Adipocyte (in vitro differentiated cells): ENCODE measurements around the gene IFIT2.
A peak's percentile ranks its signal among the peaks of the same experiment; 100 is the strongest.
"Not testable (repeated sequence)": the region's sequence is repeated elsewhere in the genome, so short reads cannot be mapped to it uniquely, and the experiment has no call there.

Experiments
- DNase-seq: peaks from one replicate; pipeline ENCODE4 v3.0.0-alpha.2; 2015; ENCODE audit warnings: low read depth
- H3K27me3 ChIP-seq: replicated peaks from 2 replicates; pipeline ENCODE4 v1.7.0; 2013; ENCODE audit warnings: mild to moderate bottlenecking, low read length, moderate library complexity; ENCODE audit not compliant: control insufficient read depth, insufficient read depth
- H3K36me3 ChIP-seq: 2 replicates; pipeline ENCODE4 v1.7.0; 2013; ENCODE audit warnings: low read length, mild to moderate bottlenecking, moderate library complexity; ENCODE audit not compliant: control insufficient read depth, insufficient read depth, severe bottlenecking
- H3K4me1 ChIP-seq: 2 replicates; pipeline ENCODE4 v1.7.0; 2013; ENCODE audit warnings: mild to moderate bottlenecking, low read length, moderate library complexity; ENCODE audit not compliant: control insufficient read depth, insufficient read depth
- H3K4me3 ChIP-seq: 2 replicates; pipeline ENCODE4 v1.7.0; 2013; ENCODE audit warnings: mild to moderate bottlenecking, low read length, moderate library complexity
- H3K9ac ChIP-seq: 2 replicates; pipeline ENCODE4 v1.7.0; 2013; ENCODE audit warnings: mild to moderate bottlenecking, low read length, moderate library complexity
- H3K9me3 ChIP-seq: 2 replicates; pipeline ENCODE4 v1.7.0; 2013; ENCODE audit warnings: mild to moderate bottlenecking, low read length, moderate library complexity; ENCODE audit not compliant: control insufficient read depth

IFIT2 gene

GRCh38 chr10:89301721-89302445 lies at the start of gene IFIT2:
Gene IFIT2 (plus strand): TSS chr10:89302046. CDS start chr10:89302124, 78 bp downstream.
- peak; percentile 81 for DNase-seq
- Histone ChIP-seq H3K27me3 (no peaks in the 10 kb centered on the region), H3K36me3 (peaks cover 6% of the 10 kb centered on the region), H3K4me3 (peak within 1 kb of the TSS; percentile 87), H3K4me1 (peaks cover 26% of the 10 kb centered on the region), H3K9me3 (no peaks in the 10 kb centered on the region), H3K9ac (peak within 1 kb of the TSS; percentile 90)

- Histone ChIP-seq H3K4me1 (peaks cover 21% of the 10 kb centered on the region), H3K27me3 (no peaks in the 10 kb centered on the region), H3K4me3 (peak overlapping the region; percentile 86), H3K9ac (peak overlapping the region; percentile 94), H3K36me3 (no peaks in the 10 kb centered on the region), H3K9me3 (no peaks in the 10 kb centered on the region)
- no peak for DNase-seq
Observed at GRCh38 chr10:89252225-89252585, 49.6 kb upstream of the IFIT2 start.

- not testable (repeated sequence) for H3K9ac ChIP-seq, H3K27me3 ChIP-seq, H3K4me3 ChIP-seq, DNase-seq, H3K36me3 ChIP-seq, H3K9me3 ChIP-seq
- peaks cover 16% of the 10 kb centered on the region for H3K4me1 ChIP-seq
Observed at GRCh38 chr10:89255091-89255579, 46.7 kb upstream of the IFIT2 start.

GRCh38 chr10:89255793-89256192 lies 46.1 kb upstream of the IFIT2 start:
- Histone ChIP-seq H3K4me1 (peaks cover 16% of the 10 kb centered on the region), H3K27me3 (no peaks in the 10 kb centered on the region), H3K9ac (no peak overlapping the region), H3K4me3 (no peak overlapping the region), H3K36me3 (no peaks in the 10 kb centered on the region), H3K9me3 (no peaks in the 10 kb centered on the region)
- no peak for DNase-seq

- Histone ChIP-seq H3K27me3 (no peaks in the 10 kb centered on the region), H3K9me3 (no peaks in the 10 kb centered on the region), H3K9ac (no peak overlapping the region), H3K4me3 (no peak overlapping the region), H3K36me3 (no peaks in the 10 kb centered on the region), H3K4me1 (peaks cover 19% of the 10 kb centered on the region)
- no peak for DNase-seq
Observed at GRCh38 chr10:89256340-89256739, 45.5 kb upstream of the IFIT2 start.

GRCh38 chr10:89256962-89257361 lies 44.9 kb upstream of the IFIT2 start:
- no peak for DNase-seq
- H3K4me3 ChIP-seq: no peak overlapping the region
- no peak overlapping the region for H3K9ac ChIP-seq
- H3K9me3 ChIP-seq: no peaks in the 10 kb centered on the region
- H3K4me1 ChIP-seq: peaks cover 22% of the 10 kb centered on the region
- H3K36me3 ChIP-seq: no peaks in the 10 kb centered on the region
- H3K27me3 ChIP-seq: no peaks in the 10 kb centered on the region

GRCh38 chr10:89257581-89257980 lies 44.3 kb upstream of the IFIT2 start:
- Histone ChIP-seq H3K9me3 (no peaks in the 10 kb centered on the region), H3K4me3 (no peak overlapping the region), H3K9ac (no peak overlapping the region), H3K27me3 (no peaks in the 10 kb centered on the region), H3K36me3 (no peaks in the 10 kb centered on the region), H3K4me1 (peaks cover 28% of the 10 kb centered on the region)
- DNase-seq: no peak

GRCh38 chr10:89258881-89259280 lies 43.0 kb upstream of the IFIT2 start:
- Histone ChIP-seq H3K4me3 (no peak overlapping the region), H3K36me3 (no peaks in the 10 kb centered on the region), H3K9me3 (no peaks in the 10 kb centered on the region), H3K4me1 (peaks cover 35% of the 10 kb centered on the region), H3K9ac (no peak overlapping the region), H3K27me3 (no peaks in the 10 kb centered on the region)
- DNase-seq: no peak

- Histone ChIP-seq H3K4me3 (no peak overlapping the region), H3K4me1 (peaks cover 23% of the 10 kb centered on the region), H3K9ac (peak overlapping the region; percentile 18), H3K27me3 (no peaks in the 10 kb centered on the region), H3K9me3 (no peaks in the 10 kb centered on the region), H3K36me3 (no peaks in the 10 kb centered on the region)
- peak; percentile 73 for DNase-seq
Observed at GRCh38 chr10:89262086-89263051, 39.5 kb upstream of the IFIT2 start.

GRCh38 chr10:89263091-89263490 lies 38.8 kb upstream of the IFIT2 start:
- Histone ChIP-seq H3K27me3 (no peaks in the 10 kb centered on the region), H3K4me1 (peaks cover 23% of the 10 kb centered on the region), H3K9ac (peak overlapping the region; percentile 18), H3K36me3 (no peaks in the 10 kb centered on the region), H3K4me3 (no peak overlapping the region), H3K9me3 (no peaks in the 10 kb centered on the region)
- DNase-seq: no peak

- no peaks in the 10 kb centered on the region for H3K36me3 ChIP-seq
- H3K9ac ChIP-seq: no peak overlapping the region
- no peak for DNase-seq
- H3K27me3 ChIP-seq: no peaks in the 10 kb centered on the region
- no peaks in the 10 kb centered on the region for H3K9me3 ChIP-seq
- H3K4me3 ChIP-seq: no peak overlapping the region
- H3K4me1 ChIP-seq: peaks cover 23% of the 10 kb centered on the region
Observed at GRCh38 chr10:89263531-89263930, 38.3 kb upstream of the IFIT2 start.
